CD4-positive, alpha-beta T cell (primary cell): ENCODE results near the gene SPATA9. TPM values are rescaled to one million over a fixed set of nuclear protein-coding genes. Genes with fewer than 3 reads are reported as not detected.

ENCODE experiments used
- ATAC-seq: fragments of 200-7000 bp; cut with Tn5 transposase; one replicate; pipeline ENCODE4 v1.10.0; 2022; ENCODE audit warnings: mild to moderate bottlenecking; ENCODE audit not compliant: poor library complexity
- CTCF ChIA-PET: fragments of 350-600 bp; sonication (Branson Sonifier 250); formaldehyde crosslinking; loops from one replicate; lab custom pipeline; 2021; ENCODE audit warnings: antibody characterized with exemption, inconsistent platforms; lab: Charles Lee
- POLR2A ChIA-PET: fragments of 350-600 bp; sonication (Branson Sonifier 250); formaldehyde crosslinking; loops from one replicate; lab custom pipeline; 2021; ENCODE audit warnings: antibody characterized with exemption, inconsistent platforms; lab: Charles Lee
- DNase-seq, 14 experiments: peaks; one replicate each; pipeline ENCODE4 v3.0.0-alpha.2; 2013 to 2020; ENCODE audit warnings: mixed read lengths in 2 of 14
- H3K27ac ChIP-seq, 2 donors: one replicate each; pipeline versions ENCODE4 v1.5.1 to v1.7.0; 2013; ENCODE audit warnings: low read length in 2 of 2, low read depth in 1 of 2, mild to moderate bottlenecking in 1 of 2
- H3K27me3 ChIP-seq, 2 experiments: 1 replicate in 1 of 2; 2 replicates in 1 of 2; pipeline versions ENCODE4 v1.6.1 to v1.7.0; 2013; ENCODE audit warnings: low read length in 2 of 2, control low read depth in 1 of 2, mild to moderate bottlenecking in 1 of 2, moderate library complexity in 1 of 2; ENCODE audit not compliant: insufficient read depth in 2 of 2, control insufficient read depth in 1 of 2
- H3K36me3 ChIP-seq: one replicate; pipeline ENCODE4 v1.6.1; 2013; ENCODE audit warnings: low read length, control low read depth; ENCODE audit not compliant: insufficient read depth
- H3K4me1 ChIP-seq: one replicate; pipeline ENCODE4 v1.6.1; 2013; ENCODE audit warnings: low read length, control low read depth; ENCODE audit not compliant: insufficient read depth
- H3K4me3 ChIP-seq: one replicate; pipeline ENCODE4 v1.5.1; 2013; ENCODE audit warnings: mild to moderate bottlenecking, low read length, moderate library complexity
- H3K9me3 ChIP-seq, 2 experiments: 1 replicate in 1 of 2; 2 replicates in 1 of 2; pipeline versions ENCODE4 v1.6.1 to v1.7.0; 2013; ENCODE audit warnings: low read length in 2 of 2, mild to moderate bottlenecking in 2 of 2, control low read depth in 1 of 2, moderate library complexity in 1 of 2; ENCODE audit not compliant: control insufficient read depth in 1 of 2, insufficient read depth in 1 of 2
- H3K27ac Mint-ChIP-seq: one replicate; pipeline ENCODE4 v1.8.0; 2020; ENCODE audit warnings: mixed read lengths
- H3K27me3 Mint-ChIP-seq: one replicate; pipeline ENCODE4 v1.8.0; 2021; ENCODE audit warnings: mixed read lengths
- H3K36me3 Mint-ChIP-seq: one replicate; pipeline ENCODE4 v1.8.0; 2021; ENCODE audit warnings: low read depth, mixed read lengths
- H3K4me1 Mint-ChIP-seq: one replicate; pipeline ENCODE4 v1.8.0; 2021; ENCODE audit warnings: low read depth, mixed read lengths
- H3K4me3 Mint-ChIP-seq: one replicate; pipeline ENCODE4 v1.8.0; 2020; ENCODE audit warnings: mild to moderate bottlenecking, mixed read lengths
- H3K9me3 Mint-ChIP-seq: one replicate; pipeline ENCODE4 v1.8.0; 2020; ENCODE audit warnings: mixed read lengths
- CTCF ChIP-seq: fragments of 200-600 bp; IDR thresholded peaks from one replicate; pipeline ENCODE4 v1.8.0; 2022; ENCODE audit warnings: antibody characterized with exemption, mild to moderate bottlenecking
- intact Hi-C, 2 experiments: fragments of 100-400 bp; cut with DNase I in 1 of 2; cut with micrococcal nuclease in 1 of 2; formaldehyde crosslinking; loops; one replicate each; pipeline versions ENCODE4 v1.15.1 to v1.9.0; 2023 to 2025; cut with DNase I, micrococcal nuclease
- total RNA-seq, 174 experiments: library from RNA in 2 of 174; stranded (reverse) in 2 of 174; gene quantifications; one replicate each; pipeline ENCODE4 v1.2.3 and lab custom pipeline; 2021 to 2026

The SPATA9 gene
- total RNA-seq, 2 experiments from 2014 or later = not detected

DNA sequence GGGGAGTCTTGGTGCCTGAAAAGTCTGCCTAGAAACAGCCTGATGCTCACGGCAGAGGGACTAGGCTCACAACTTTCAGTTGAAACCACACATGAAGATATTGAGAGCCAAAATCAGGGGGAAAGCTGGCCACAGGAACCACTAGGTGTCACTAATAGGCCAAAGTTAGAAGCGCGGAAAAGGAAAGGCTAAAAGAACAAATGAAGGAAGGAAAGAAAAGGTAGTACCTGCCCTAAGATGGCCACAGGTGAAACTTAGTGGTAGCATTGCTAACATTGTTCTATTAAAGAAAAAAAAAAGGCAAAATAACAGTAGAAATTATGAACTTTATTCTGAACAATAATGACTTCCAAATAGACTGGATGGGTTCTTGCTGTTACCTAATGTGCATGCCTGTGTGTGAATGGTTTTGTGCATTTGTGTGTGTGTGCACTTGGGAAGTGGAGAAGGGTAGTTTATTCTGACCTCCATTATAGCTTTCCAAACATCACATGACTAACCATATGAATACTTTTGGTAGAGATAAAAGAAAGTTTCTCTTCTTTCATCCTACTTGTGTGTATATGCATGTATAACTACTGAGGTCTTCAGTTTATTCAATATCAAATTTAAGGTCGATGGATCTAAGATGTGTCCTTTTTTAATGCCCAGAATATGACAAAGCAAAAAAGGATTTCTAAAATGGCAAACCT lies 38.3 kb downstream of the SPATA9 start:
- H3K36me3 ChIP-seq = no peaks in the 10 kb centered on the region
- H3K4me1 ChIP-seq = peaks cover 18% of the 10 kb centered on the region
- H3K27ac ChIP-seq = peak overlapping the region in 1 of 2 donors; percentile 12
- peak in 13 of 14 experiments; percentile 12 to 77 (median 25) for DNase-seq
- H3K36me3 Mint-ChIP-seq = no peaks in the 10 kb centered on the region
- H3K4me3 ChIP-seq = no peak overlapping the region
- H3K4me1 Mint-ChIP-seq = peaks cover 43% of the 10 kb centered on the region
- ChIA-PET CTCF (interaction anchor here (0.9 to 2.4 kb wide), 6 partner anchors 13 to 202 kb away, joined by 3 to 14 read pairs (median 8); no protein-coding TSS in a partner anchor), POLR2A (interaction anchor here (0.9 to 2.2 kb wide), 7 partner anchors 13 to 199 kb away, joined by 3 to 5 read pairs (median 4); partner anchors contain the start of genes ARSK, GPR150 and SKIC3)
- peak overlapping the region; percentile 65 for H3K4me3 Mint-ChIP-seq
- H3K9me3 Mint-ChIP-seq = no peaks in the 10 kb centered on the region
- H3K27me3 Mint-ChIP-seq = no peaks in the 10 kb centered on the region
- no peak for ATAC-seq
- H3K27me3 ChIP-seq = no peaks in the 10 kb centered on the region
- intact Hi-C loops = loop anchor here (1.0 to 5.0 kb wide), 9 partner anchors 12 to 693 kb away; partner anchors contain the start of genes ARSK (in 1 of the 2), ELL2 (in 1 of the 2), GLRX (in 1 of the 2) and SKIC3 (in 1 of the 2)
- peak overlapping the region; percentile 68 for H3K27ac Mint-ChIP-seq
- peak; percentile 74 for TF ChIP-seq CTCF
- no peaks in the 10 kb centered on the region for H3K9me3 ChIP-seq

GRCh38 chr5:95643152-95643551 lies 39.6 kb downstream of the SPATA9 start:
- Mint-ChIP-seq H3K36me3 (no peaks in the 10 kb centered on the region), H3K4me3 (no peak overlapping the region), H3K4me1 (peaks cover 36% of the 10 kb centered on the region), H3K9me3 (no peaks in the 10 kb centered on the region), H3K27ac (no peak overlapping the region), H3K27me3 (no peaks in the 10 kb centered on the region)
- TF ChIP-seq CTCF = no peak
- no peaks in the 10 kb centered on the region for H3K36me3 ChIP-seq
- ATAC-seq (no peak), DNase-seq (no peak)
- no peaks in the 10 kb centered on the region for H3K27me3 ChIP-seq
- H3K4me3 ChIP-seq = no peak overlapping the region
- H3K9me3 ChIP-seq = no peaks in the 10 kb centered on the region
- H3K27ac ChIP-seq = no peak overlapping the region
- intact Hi-C loops = no loop called here
- H3K4me1 ChIP-seq = peaks cover 18% of the 10 kb centered on the region
- ChIA-PET POLR2A (interaction anchor here (2.2 kb wide), 1 partner anchor 22 kb away, joined by 5 read pairs; no protein-coding TSS in a partner anchor), CTCF (interaction anchor here (1.4 to 2.4 kb wide), 2 partner anchors 21 kb away, joined by 9 to 10 read pairs; no protein-coding TSS in a partner anchor)

DNA sequence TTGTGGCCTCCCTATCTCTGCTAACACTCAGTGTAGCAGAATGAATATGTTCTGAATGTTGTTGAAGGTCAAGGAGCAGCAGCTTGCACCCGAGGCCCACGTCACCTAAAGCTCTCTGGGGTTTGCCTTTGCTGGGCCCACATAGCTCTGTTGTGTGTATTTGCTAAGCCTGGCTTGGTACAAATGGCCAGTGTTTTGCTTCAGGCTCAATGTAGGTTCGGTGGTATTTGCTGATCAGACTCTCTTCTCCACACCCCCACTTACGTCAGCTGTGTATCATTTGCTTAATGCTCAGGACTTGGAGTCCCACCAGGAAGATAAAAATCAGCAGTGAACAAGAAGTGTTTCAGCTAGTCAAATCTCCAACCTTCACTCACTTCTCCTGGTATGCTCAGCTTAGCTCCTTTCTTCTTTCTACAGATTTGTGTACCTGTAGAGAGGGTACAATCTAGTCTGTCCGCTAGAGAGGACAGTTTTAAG lies 41.0 kb downstream of the SPATA9 start:
- Histone ChIP-seq H3K27me3 (no peaks in the 10 kb centered on the region), H3K4me1 (peaks cover 12% of the 10 kb centered on the region), H3K4me3 (no peak overlapping the region), H3K36me3 (no peaks in the 10 kb centered on the region), H3K27ac (no peak overlapping the region), H3K9me3 (no peaks in the 10 kb centered on the region)
- no peaks in the 10 kb centered on the region for H3K36me3 Mint-ChIP-seq
- no peak overlapping the region for H3K27ac Mint-ChIP-seq
- no peaks in the 10 kb centered on the region for H3K9me3 Mint-ChIP-seq
- no peak overlapping the region for H3K4me3 Mint-ChIP-seq
- no peak for TF ChIP-seq CTCF
- POLR2A ChIA-PET = interaction anchor here (1.2 to 1.7 kb wide), 2 partner anchors 11 to 19 kb away, joined by 3 to 7 read pairs; no protein-coding TSS in a partner anchor
- no peak for ATAC-seq
- intact Hi-C loops = no loop called here
- no peak for DNase-seq
- CTCF ChIA-PET = interaction anchor here (1.5 kb wide), 1 partner anchor 140 kb away, joined by 4 read pairs; no protein-coding TSS in a partner anchor
- peaks cover 23% of the 10 kb centered on the region for H3K4me1 Mint-ChIP-seq
- no peaks in the 10 kb centered on the region for H3K27me3 Mint-ChIP-seq
